Sigmoid colon (tissue), 4 donors: ENCODE measurements around the gene MDM2.

Experiments
- EP300 ChIP-seq, 4 donors: sonication (generic); formaldehyde crosslinking; IDR thresholded peaks; one replicate each; pipeline ENCODE4 v1.6.1; 2017; ENCODE audit warnings: antibody characterized with exemption in 4 of 4
- POLR2A ChIP-seq, 2 donors: fragments of 450-650 bp; IDR thresholded peaks; one replicate each; pipeline ENCODE4 v1.6.1; 2016; ENCODE audit warnings: antibody characterized with exemption in 2 of 2, mild to moderate bottlenecking in 2 of 2, moderate library complexity in 2 of 2
- POLR2AphosphoS5 ChIP-seq, 4 donors: sonication (generic); formaldehyde crosslinking; IDR thresholded peaks; one replicate each; pipeline ENCODE4 v1.6.1; 2017; ENCODE audit warnings: antibody characterized with exemption in 4 of 4
- TF ChIP-seq, protein P1 (sequence below), 4 experiments: fragments of 450-650 bp in 3 of 4; fragments of 200-600 bp in 1 of 4; IDR thresholded peaks; one replicate each; pipeline ENCODE4 v1.5.1; 2016 to 2019; ENCODE audit warnings: antibody characterized with exemption in 4 of 4, mild to moderate bottlenecking in 3 of 4, moderate library complexity in 2 of 4

DNA sequence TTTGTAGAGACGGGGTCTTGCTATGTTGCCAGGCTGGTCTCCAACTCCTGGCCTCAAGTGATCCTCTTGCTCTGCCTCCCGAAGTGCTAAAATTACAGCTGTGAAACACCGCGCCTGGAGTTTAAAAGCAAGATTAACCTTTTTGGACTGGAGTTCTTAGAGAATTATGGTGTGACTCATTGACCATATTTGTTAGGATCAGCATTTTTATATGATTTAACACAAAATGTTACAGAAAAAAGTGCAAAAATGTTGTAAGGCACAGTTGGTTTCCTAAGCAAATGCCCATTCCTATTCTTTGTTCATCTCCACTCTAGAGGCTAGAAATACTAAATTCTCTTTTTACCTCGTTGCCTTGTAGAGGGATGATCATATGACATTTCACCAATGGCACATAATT is 34.4 kb upstream of the MDM2 start:
- TF ChIP-seq, protein P1, sequence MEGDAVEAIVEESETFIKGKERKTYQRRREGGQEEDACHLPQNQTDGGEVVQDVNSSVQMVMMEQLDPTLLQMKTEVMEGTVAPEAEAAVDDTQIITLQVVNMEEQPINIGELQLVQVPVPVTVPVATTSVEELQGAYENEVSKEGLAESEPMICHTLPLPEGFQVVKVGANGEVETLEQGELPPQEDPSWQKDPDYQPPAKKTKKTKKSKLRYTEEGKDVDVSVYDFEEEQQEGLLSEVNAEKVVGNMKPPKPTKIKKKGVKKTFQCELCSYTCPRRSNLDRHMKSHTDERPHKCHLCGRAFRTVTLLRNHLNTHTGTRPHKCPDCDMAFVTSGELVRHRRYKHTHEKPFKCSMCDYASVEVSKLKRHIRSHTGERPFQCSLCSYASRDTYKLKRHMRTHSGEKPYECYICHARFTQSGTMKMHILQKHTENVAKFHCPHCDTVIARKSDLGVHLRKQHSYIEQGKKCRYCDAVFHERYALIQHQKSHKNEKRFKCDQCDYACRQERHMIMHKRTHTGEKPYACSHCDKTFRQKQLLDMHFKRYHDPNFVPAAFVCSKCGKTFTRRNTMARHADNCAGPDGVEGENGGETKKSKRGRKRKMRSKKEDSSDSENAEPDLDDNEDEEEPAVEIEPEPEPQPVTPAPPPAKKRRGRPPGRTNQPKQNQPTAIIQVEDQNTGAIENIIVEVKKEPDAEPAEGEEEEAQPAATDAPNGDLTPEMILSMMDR (IDR thresholded peaks at IDR 0.05), result no peak
- TF ChIP-seq POLR2A (IDR thresholded peaks at IDR 0.05), result no peak
- no peak for TF ChIP-seq POLR2AphosphoS5 (IDR thresholded peaks at IDR 0.05)
- TF ChIP-seq EP300 (IDR thresholded peaks at IDR 0.05), result no peak
